Hepatocyte (in vitro differentiated cells): ENCODE results near the gene DBT.
"Not testable (repeated sequence)": the region's sequence is repeated elsewhere in the genome, so short reads cannot be mapped to it uniquely, and the experiment has no call there.

Experiments used
- EZH2 ChIP-seq: fragments of 200-600 bp; sonication (generic); IDR thresholded peaks from 2 replicates; pipeline ENCODE4 v1.6.1; 2016; ENCODE audit warnings: antibody characterized with exemption, mild to moderate bottlenecking, borderline replicate concordance
- TF ChIP-seq, protein P1 (sequence below): fragments of 200-600 bp; sonication (generic); IDR thresholded peaks from 2 replicates; pipeline ENCODE4 v1.5.1; 2016; ENCODE audit warnings: antibody characterized with exemption, mild to moderate bottlenecking; ENCODE audit not compliant: poor library complexity

DNA sequence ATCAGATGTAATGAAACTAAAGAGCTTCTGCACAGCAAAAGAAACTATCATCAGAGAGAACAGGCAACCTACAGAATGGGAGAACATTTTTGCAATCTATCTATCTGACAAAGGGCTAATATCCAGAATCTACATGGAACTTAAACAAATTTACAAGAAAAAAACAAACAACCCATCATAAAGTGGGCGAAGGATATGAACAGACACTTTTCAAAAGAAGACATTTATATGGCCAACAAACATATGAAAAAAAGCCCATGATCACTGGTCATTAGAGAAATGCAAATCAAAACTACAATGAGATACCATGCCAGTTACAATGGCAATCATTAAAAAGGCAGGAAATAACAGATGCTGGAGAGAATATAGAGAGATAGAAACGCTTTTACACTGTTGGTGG is 44.5 kb downstream of the DBT start:
- TF ChIP-seq, protein P1, sequence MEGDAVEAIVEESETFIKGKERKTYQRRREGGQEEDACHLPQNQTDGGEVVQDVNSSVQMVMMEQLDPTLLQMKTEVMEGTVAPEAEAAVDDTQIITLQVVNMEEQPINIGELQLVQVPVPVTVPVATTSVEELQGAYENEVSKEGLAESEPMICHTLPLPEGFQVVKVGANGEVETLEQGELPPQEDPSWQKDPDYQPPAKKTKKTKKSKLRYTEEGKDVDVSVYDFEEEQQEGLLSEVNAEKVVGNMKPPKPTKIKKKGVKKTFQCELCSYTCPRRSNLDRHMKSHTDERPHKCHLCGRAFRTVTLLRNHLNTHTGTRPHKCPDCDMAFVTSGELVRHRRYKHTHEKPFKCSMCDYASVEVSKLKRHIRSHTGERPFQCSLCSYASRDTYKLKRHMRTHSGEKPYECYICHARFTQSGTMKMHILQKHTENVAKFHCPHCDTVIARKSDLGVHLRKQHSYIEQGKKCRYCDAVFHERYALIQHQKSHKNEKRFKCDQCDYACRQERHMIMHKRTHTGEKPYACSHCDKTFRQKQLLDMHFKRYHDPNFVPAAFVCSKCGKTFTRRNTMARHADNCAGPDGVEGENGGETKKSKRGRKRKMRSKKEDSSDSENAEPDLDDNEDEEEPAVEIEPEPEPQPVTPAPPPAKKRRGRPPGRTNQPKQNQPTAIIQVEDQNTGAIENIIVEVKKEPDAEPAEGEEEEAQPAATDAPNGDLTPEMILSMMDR, result not testable (repeated sequence)
- TF ChIP-seq EZH2, result not testable (repeated sequence)
